ENCODE results near the gene YPEL2.
"Not testable (repeated sequence)": the region's sequence is repeated elsewhere in the genome, so short reads cannot be mapped to it uniquely, and the experiment has no call there.

Gene YPEL2

DNA sequence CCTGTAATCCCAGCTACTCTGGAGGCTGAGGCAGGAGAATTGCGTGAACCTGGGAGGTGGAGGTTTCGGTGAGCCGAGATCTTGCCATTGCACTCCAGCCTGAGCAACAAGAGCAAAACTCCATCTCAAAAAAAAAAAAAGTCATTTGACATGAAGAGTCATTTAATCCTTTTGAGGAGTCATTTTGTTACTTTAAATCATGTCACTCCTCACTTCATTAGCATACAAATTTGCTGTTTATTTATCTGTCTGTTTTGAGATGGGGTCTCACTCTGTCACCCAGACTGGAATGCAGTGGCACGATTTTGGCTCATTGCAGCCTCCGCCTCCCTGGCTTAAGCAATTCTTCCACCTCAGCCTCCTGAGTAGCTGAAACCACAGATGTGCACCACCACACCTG lies 81.0 kb downstream of the YPEL2 start:
- DNase-seq = not testable (repeated sequence)

DNA sequence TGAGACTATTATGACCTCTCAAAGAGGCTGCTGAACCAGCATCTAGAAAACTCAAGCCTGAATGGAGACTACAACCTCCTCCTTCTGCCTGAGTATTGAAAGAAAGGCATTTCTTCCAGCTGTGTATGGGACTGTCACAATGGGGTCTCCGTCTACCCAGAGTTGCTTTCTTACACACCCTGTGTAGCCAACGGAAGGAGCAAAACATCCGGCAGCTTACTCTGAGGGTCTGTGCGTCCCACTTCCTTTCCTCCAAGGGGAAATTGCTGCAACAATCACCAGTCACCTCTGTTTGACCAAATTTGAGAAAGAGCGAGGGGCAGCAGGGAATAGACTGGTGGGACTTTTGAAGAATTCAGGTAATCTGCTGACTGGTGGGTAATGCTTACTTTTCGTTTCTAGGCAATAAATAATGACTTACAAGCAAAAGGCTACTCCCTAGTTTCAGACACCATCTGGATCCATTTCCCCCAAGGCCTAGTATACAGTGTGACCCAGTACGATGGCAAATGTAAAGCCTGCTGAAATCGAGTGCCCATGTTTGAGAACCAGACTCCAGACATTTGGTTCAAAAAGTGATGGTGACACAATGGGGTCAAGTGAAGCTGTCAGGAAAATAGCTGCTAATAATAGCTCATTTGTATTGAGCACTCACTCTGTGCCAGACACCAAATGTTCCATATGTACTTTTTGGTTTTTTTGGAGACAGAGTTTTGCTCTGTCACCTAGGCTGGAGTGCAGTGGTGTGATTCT lies 81.7 kb downstream of the YPEL2 start:
- no peak for DNase-seq

DNA sequence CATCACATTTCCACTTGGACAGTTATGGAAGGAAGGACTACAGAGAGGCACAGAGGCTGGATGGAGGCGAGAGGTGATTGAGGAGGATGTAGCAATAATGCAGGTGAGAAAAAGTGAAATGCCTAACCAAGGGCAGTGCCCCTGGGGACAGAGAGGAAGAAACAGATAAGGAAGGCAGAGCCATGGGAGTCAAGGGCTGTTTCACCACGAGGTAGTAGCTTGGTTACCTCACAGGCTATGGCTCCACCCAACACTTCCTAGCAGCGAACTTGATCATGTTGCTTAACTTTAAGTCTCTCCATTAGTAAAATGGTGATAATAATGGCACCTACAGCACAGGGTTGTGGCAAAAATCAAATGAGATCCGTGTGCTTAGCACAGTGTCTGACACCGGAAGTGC lies 83.9 kb downstream of the YPEL2 start:
- DNase-seq = no peak

DNA sequence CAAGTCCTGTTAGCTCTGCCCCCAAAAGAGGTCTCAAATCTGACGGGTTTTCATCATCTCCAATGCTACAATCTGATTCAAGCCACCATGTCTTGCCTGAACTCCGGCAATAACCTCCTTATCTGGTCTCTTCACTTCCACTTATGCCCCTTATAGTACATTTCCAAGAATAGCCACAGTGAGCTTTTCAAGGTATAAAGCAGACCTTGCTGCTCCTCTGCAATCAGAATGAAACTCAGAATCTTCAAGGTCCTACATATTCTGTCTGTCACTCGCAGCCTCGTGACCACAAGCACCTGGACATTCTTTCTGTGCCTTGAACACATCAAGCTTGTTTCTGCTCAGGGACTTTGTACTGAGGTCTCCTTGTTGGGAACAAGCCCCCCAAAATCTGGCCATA lies 84.7 kb downstream of the YPEL2 start:
- no peak for DNase-seq

DNA sequence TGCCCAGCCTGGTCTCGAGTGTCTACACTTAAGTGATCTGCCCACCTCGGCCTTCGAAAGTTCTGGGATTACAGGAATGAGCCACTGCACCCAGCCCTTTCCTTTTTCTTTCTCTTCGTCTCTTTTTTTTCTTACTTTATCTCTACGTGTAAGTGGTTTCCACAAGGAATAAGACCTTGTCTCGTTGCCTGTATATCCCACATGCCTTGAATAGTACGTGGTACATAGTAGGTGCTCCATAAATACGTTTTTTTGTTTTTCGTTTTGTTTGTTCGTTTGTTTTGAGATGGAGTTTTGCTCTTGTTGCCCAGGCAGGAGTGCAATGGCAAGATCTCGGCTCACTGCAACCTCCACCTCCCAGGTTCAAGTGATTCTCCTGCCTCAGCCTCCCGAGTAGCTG lies 86.0 kb downstream of the YPEL2 start:
- no peak for DNase-seq

DNA sequence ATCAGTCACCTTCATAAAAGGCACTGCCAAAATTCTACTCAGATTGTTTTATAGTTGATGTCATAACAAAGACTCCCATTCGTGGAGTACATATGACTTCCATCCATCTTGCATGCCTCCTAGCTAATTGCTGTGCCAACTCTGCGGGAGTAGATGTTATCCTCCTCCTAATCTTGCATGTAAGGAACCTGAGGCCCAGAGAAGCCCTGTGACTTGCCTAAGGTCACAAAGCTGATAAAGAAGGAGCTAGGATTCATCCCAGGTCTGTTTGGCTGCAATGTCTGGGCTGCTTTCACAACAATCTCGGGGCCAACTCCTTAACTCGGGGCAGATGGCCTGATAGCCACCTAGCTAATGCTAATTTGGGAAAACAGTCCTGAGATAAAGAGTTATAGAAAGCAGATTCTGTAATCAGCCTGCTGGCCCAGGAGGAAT lies 87.3 kb downstream of the YPEL2 start:
- no peak for DNase-seq

- no peak for DNase-seq
These were observed 89.4 kb downstream of the YPEL2 start for GRCh38 chr17:59420901-59421300.

DNA sequence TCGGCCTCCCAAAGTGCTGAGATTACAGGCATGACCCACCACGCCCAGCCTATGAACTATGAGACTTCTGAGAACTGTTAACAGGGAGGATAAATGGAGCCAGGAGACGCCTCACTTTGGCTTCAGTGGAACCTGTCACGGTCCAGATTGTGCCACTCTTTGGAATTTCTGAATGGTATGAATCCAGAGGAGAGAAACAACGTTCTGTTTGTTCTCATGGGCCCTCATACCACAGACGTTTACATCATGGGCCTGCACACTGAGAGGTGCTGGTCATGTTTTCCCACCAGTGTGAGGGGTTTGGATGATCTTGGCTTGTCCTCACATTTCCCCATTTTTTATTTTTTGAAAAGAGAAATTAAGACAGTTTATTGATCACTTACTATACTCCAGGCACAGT lies 90.3 kb downstream of the YPEL2 start:
- no peak for DNase-seq

GRCh38 chr17:59423137-59423724 lies 91.8 kb downstream of the YPEL2 start:
- DNase-seq = no peak

DNA sequence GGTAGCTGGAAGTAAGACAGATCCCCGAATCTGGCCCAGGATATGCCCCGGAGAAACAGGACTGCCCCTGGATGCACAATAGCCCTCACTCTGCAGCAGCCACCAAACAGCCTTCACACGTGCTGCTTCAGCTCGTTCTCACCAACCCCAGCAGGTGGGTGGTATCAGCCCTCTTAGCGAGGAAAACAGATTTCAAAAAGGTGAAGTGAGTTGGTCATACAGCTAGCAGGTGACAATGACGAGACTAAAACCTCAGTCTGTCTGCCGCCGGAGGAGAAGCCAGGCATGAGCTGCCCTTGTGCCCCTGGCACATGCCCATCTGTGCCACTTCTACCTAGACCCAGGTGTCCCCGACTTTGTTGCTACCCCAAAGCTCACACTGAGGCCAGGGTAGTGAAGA lies 92.4 kb downstream of the YPEL2 start:
- no peak for DNase-seq

DNA sequence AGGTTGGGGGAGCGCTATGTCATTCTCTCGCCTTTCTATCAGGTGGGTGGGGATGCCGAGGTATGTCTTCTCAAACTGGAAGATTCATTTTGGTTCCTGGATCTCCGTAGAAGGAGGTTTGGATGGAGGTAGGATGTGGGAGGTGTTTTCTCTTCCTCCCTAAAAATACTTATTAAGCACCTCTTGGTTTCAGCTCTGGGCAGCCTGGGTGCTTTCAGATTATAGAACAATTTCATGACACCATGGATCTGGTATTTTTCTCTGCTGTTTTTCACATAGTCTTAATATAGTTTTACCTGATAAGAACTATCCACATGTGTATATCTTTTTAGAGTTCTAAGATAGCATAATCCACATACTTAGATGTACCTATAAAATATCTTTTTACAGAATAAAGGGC lies 92.9 kb downstream of the YPEL2 start:
- no peak for DNase-seq

DNA sequence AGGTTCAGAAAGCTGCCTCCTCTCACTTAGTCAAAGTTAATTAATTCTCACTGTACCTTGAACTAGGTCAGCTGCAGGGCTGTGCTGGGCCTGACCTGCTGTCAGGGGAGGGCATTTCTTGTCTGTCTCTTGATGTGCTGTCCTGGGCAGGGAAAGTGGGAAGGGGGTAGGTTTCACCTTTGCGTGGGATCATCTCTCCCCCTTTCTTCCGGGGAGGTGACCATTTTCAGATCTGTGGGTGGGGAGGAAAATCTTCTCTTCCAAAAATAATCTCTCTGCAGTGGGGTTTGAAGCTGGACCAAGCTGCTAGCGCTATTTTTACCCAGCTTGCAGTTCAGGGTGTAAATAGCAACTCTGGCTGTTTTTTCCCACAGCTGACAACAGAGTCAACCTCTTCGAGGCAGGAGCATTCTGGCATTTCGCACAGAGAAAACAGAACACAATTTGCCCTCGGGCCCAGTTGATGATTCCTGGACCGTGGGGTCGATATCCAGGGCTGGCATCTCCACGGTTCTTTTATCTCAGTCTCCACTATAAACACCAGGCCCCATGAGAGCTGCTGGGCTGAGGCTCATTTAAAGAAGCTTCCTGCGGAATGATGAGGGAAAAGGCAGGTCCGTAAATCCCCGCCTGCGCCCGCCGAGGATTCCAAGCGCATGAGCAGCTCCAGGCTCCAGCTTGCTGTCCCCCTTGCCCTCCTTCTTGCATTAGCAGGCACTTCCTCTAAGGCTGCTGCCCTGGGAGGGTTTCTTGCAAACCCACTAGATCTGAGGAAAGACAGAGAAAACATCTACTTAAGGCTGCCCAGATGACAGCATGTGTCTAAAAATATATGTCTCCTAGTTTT lies 93.9 kb downstream of the YPEL2 start:
- DNase-seq = peak; percentile 78

DNA sequence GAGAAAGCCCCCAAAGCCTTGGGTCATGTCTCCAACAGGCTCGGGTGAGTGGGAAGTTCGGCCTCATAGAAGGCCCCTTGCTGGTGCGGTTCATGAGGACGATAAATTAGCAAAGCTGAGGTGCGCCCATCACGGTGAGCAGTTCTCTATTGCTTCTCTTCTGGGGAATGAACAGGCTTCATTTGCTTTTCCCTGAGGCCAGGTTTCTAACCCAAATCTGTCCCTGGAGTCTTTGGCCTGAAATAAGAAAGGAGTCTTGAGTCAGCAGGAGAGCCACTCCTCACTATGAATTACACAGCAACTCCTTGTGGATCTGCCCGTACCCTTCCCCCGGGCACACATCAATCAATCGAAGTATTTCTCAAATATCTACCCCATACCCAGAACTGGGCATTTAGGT lies 94.6 kb downstream of the YPEL2 start:
- DNase-seq = no peak

DNA sequence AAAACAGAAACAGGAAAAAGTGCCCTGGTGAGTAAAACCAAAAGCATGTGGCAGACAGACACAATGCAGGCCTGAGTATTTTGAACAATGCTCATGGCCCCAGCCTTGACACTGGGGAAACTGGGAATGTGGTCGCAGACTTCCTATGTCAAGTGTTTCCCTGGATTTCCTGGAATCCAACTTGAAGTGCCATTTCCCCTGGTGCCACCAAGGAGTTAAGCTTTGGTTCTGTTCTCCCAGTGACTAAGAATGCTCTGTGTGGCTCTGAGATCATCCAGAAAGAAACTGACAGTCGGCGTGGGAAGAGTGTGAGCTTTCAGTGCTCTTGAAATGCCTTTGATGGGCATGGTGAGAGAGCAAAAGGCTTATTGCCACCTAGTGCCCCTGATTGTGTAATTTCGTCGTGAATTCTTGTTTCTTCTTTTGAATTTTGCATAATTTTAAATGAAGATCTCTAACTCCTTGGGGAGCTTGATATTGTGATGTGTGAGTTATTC lies 96.0 kb downstream of the YPEL2 start:
- DNase-seq = no peak

- no peak for DNase-seq
These were observed 96.5 kb downstream of the YPEL2 start for GRCh38 chr17:59427996-59428395.

DNA sequence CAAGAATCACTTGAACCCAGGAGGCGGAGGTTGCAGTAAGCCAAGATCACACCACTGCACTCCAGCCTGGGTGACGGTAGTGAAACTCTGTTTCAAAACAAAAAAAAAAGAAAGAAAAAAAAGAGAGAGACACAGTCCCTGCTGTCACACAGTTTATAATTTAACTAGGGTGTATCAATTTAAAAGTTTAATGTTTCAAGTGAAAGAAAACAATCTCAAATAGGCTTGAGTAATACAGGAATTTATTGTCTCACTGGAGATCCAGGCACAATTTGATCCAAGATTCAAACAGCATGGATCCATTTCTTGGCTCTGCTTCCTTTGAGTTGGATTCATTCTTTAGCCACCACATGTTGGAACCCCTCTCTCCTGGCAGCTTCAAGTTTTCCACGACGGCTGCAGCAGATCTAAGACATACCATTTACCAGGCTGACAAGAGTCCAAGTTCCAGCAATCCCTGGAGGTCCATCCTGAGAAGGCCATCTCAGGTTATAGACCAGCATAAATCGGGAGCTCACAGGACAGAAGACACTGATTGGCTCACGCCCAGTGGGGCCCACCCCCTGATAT lies 97.5 kb downstream of the YPEL2 start:
- DNase-seq = peak; percentile 49

DNA sequence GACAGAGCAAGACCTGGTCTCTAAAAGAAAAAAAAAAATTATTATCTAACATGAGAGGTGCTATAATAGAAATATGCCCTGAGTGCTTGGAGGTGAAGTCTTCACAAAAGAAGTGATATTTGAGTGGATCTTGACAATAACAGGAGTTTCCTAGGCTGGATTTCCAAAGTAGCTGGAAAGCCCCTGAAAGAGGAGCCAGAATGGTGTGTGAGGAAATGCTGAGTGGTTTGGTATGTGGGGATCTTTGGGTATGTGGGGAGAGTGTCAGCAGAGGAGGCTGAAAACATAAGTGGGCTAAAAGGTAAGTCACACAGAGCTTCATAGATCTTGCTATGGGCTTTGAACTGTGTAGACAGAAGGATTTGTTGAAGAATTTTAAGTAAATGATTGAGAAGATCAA lies 100.1 kb downstream of the YPEL2 start:
- no peak for DNase-seq

- no peak for DNase-seq
These were observed 101.2 kb downstream of the YPEL2 start for GRCh38 chr17:59432657-59433056.

GRCh38 chr17:59433586-59433985 lies 102.1 kb downstream of the YPEL2 start:
- DNase-seq = no peak

DNA sequence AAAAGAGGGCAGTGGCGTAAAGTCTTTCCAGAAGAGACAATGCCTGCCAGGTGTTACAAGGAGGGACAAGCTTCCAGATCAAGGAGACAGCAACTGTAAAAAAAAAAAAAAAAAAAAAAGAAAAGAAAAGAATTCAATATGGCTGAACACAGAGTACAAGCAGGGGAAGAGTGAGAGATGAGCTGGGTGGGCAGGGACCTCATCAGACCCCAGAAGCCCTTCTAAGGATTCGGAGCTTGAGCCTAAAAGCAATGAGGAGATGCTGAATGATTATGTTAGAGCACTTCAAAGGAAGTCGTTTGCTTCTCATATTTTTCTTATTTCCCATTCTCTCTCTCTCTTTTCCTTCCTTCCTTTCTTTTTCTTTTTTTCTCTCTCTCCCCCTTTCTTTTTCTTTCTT lies 103.0 kb downstream of the YPEL2 start:
- DNase-seq = no peak

- no peak for DNase-seq
These were observed 103.8 kb downstream of the YPEL2 start for GRCh38 chr17:59435238-59435637.

DNA sequence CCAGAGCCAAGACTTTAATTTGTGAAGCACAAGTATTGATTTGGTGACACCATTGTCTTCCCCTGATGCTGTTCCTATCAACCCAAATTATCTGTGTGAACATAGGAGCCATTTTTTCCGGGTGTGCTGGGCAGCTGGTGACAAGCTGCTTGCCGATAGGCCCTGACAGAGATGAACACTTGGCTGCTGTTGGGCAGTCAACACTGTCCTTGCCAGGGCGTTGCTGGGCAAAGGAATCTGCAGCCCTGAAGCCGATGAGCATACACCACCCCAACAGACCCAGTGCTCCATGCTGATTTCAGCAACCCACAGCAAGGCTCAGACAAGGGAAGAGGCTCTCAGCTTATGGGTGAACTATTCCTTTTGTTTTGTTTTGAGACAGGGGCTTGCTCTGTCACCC lies 105.4 kb downstream of the YPEL2 start:
- no peak for DNase-seq

- DNase-seq = no peak
These were observed 106.4 kb downstream of the YPEL2 start for GRCh38 chr17:59437791-59438281.
